Chondrocyte (in vitro differentiated cells): ENCODE data around the gene IDH2. TPM values are rescaled to one million over a fixed set of nuclear protein-coding genes. Genes with fewer than 3 reads are reported as not detected.

Experiments used
- DNase-seq: peaks from one replicate; pipeline ENCODE4 v3.0.0; 2021; ENCODE audit warnings: mixed read lengths, low spot score
- H3K27ac Mint-ChIP-seq: one replicate; pipeline ENCODE4 v1.8.0; 2021; ENCODE audit warnings: mild to moderate bottlenecking, moderate library complexity, mixed read lengths; ENCODE audit not compliant: unreplicated experiment
- H3K27me3 Mint-ChIP-seq: 2 replicates; pipeline ENCODE4 v1.8.0; 2021; ENCODE audit warnings: low read depth, mixed read lengths
- H3K36me3 Mint-ChIP-seq: 2 replicates; pipeline ENCODE4 v1.8.0; 2021; ENCODE audit warnings: low read depth, mixed read lengths
- H3K4me1 Mint-ChIP-seq: 2 replicates; pipeline ENCODE4 v1.8.0; 2021; ENCODE audit warnings: low read depth, mild to moderate bottlenecking, mixed read lengths
- H3K4me3 Mint-ChIP-seq: one replicate; pipeline ENCODE4 v1.8.0; 2021; ENCODE audit warnings: mild to moderate bottlenecking, moderate library complexity, mixed read lengths; ENCODE audit not compliant: unreplicated experiment
- H3K9me3 Mint-ChIP-seq: 2 replicates; pipeline ENCODE4 v1.8.0; 2021; ENCODE audit warnings: low read depth, mixed read lengths
- total RNA-seq: library from RNA; stranded (reverse); gene quantifications from 3 replicates; pipeline ENCODE4 v1.2.1, GENCODE V29; 2021
- TF ChIP-seq, protein P1 (sequence below): fragments of 200-600 bp; sonication (generic); IDR thresholded peaks from 2 replicates; pipeline ENCODE4 v1.5.0; 2021; ENCODE audit warnings: antibody characterized with exemption, mild to moderate bottlenecking, moderate library complexity

Gene IDH2
- total RNA-seq, 1 donor from 2014 or later, result 126 TPM

DNA sequence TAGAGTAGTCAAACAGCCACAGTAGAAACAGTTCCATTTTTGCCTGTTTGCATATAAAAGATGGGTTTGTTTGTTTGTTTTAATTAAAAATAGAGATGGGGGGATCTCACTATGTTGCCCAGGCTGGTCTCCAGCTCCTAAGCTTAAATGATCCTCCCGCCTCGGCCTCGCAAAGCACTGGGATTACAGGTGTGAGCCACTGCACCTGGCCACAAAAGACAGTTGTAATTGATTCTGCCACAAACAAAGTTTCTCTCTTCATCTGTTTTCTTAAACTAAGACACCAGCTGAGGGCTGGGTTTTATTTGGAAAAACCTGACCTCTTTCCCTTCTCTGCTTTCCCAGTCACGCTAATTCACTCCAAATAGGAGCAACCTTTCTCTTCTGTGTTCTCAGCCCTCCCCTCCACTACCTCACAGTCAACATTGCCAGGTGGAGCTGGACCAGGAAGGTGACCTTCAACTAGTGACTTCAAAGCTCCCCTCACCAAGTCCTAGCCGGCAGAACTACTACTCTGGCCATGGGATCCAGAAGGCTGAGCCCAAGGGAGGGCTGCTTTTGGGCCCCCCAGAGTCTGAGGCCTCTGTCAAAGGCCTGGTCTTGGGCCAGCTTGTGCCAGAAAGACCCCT lies 1.5 kb upstream of the IDH2 start:
- H3K36me3 Mint-ChIP-seq, result no peaks in the 10 kb centered on the region
- TF ChIP-seq, protein P1, sequence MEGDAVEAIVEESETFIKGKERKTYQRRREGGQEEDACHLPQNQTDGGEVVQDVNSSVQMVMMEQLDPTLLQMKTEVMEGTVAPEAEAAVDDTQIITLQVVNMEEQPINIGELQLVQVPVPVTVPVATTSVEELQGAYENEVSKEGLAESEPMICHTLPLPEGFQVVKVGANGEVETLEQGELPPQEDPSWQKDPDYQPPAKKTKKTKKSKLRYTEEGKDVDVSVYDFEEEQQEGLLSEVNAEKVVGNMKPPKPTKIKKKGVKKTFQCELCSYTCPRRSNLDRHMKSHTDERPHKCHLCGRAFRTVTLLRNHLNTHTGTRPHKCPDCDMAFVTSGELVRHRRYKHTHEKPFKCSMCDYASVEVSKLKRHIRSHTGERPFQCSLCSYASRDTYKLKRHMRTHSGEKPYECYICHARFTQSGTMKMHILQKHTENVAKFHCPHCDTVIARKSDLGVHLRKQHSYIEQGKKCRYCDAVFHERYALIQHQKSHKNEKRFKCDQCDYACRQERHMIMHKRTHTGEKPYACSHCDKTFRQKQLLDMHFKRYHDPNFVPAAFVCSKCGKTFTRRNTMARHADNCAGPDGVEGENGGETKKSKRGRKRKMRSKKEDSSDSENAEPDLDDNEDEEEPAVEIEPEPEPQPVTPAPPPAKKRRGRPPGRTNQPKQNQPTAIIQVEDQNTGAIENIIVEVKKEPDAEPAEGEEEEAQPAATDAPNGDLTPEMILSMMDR, result no peak
- H3K4me1 Mint-ChIP-seq, result peaks cover 51% of the 10 kb centered on the region
- H3K4me3 Mint-ChIP-seq, result peak overlapping the region; percentile 72
- DNase-seq, result no peak
- peak overlapping the region; percentile 85 for H3K27ac Mint-ChIP-seq
- no peaks in the 10 kb centered on the region for H3K27me3 Mint-ChIP-seq
- no peaks in the 10 kb centered on the region for H3K9me3 Mint-ChIP-seq

GRCh38 chr15:90101130-90101968 lies 919 bp downstream of the IDH2 start:
- Mint-ChIP-seq H3K36me3 (no peaks in the 10 kb centered on the region), H3K4me1 (peaks cover 66% of the 10 kb centered on the region), H3K4me3 (peak overlapping the region; percentile 82), H3K9me3 (no peaks in the 10 kb centered on the region), H3K27me3 (no peaks in the 10 kb centered on the region), H3K27ac (peak overlapping the region; percentile 94)
- no peak for DNase-seq
- TF ChIP-seq, protein P1, result no peak

DNA sequence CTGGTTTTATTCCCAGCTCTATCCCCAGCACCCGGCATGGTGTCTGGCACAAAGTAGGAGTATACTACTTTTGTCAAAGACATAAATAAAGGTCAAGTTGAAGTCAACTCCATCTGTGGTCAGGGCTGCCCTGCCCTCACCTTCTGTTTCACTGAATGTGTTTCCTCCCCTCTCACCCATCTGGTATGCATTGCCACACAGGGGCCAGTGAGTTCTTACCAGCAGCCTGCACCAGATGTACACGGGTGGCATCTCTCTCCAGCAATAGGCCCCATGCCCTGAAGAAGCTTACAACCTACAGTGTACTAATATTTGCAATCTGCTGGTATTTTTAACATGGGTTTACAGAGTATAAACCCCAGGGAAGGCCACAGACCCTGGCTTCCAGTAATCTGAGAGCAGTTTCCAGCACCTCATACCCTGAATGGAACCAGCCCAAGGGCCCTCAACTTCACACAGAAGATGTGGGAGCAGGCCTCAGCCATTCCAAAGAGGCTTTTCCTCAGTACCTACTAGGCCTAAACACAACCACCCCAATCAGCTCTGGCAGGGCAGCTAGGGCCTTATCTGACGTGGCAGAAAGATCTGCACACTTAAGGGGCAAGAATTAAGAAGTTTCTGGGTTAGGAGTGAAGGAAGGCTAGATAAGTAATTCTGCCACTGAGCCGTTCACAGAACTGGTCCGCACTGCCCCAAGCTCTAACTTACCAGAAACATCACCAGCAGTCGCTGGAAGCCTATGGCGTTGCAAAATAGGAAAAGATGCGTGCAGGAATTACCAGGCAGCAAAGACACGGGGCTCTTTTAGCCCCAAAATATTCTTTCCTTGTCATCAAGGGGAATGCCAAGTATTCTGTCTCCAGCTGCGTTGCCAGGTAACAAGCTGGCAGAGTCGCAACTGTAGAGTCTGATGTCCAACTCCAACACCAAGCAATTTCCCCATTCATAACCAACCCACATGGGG lies 2.1 kb downstream of the IDH2 start:
- Mint-ChIP-seq H3K27me3 (no peaks in the 10 kb centered on the region), H3K4me3 (peak overlapping the region; percentile 82), H3K36me3 (no peaks in the 10 kb centered on the region), H3K27ac (peak overlapping the region; percentile 95), H3K4me1 (peaks cover 71% of the 10 kb centered on the region), H3K9me3 (no peaks in the 10 kb centered on the region)
- TF ChIP-seq, protein P1, result no peak
- no peak for DNase-seq

GRCh38 chr15:90099072-90099867 lies 3.0 kb downstream of the IDH2 start:
- TF ChIP-seq, protein P1, result no peak
- H3K4me1 Mint-ChIP-seq, result peaks cover 74% of the 10 kb centered on the region
- no peaks in the 10 kb centered on the region for H3K9me3 Mint-ChIP-seq
- DNase-seq, result no peak
- no peaks in the 10 kb centered on the region for H3K36me3 Mint-ChIP-seq
- H3K27ac Mint-ChIP-seq, result peak overlapping the region; percentile 95
- H3K4me3 Mint-ChIP-seq, result peak overlapping the region; percentile 82
- H3K27me3 Mint-ChIP-seq, result no peaks in the 10 kb centered on the region
